Prostate gland (tissue), 2 donors: ENCODE measurements around the gene USP34. TPM values are rescaled to one million over a fixed set of nuclear protein-coding genes. Genes with fewer than 3 reads are reported as not detected.

Source experiments
- DNase-seq: peaks from one replicate; pipeline ENCODE4 v3.0.0-alpha.2; 2019; ENCODE audit warnings: low spot score
- H3K27ac ChIP-seq, 2 donors: fragments of 200-600 bp; sonication (generic); 2 replicates each; pipeline ENCODE4 v1.5.1; 2017 to 2019
- H3K27me3 ChIP-seq: fragments of 200-600 bp; sonication (generic); replicated peaks from 2 replicates; pipeline ENCODE4 v1.5.1; 2019; ENCODE audit not compliant: insufficient read depth
- H3K36me3 ChIP-seq, 2 donors: fragments of 200-600 bp; sonication (generic); 1 replicate in 1 of 2; 2 replicates in 1 of 2; pipeline versions ENCODE4 v1.5.1 to v1.8.1; 2017 to 2019
- H3K4me1 ChIP-seq: fragments of 200-600 bp; sonication (generic); replicated peaks from 2 replicates; pipeline ENCODE4 v1.5.1; 2019
- H3K4me3 ChIP-seq, 2 donors: fragments of 200-600 bp; sonication (generic); 2 replicates each; pipeline ENCODE4 v1.5.1; 2017 to 2019
- H3K9me3 ChIP-seq: fragments of 200-600 bp; sonication (generic); 2 replicates; pipeline ENCODE4 v1.5.1; 2017
- CTCF ChIP-seq, 4 experiments: fragments of 200-600 bp in 2 of 4; fragments of 450-650 bp in 2 of 4; sonication (generic) in 2 of 4; IDR thresholded peaks; 1 replicate in 3 of 4; 2 replicates in 1 of 4; pipeline ENCODE4 v1.5.1; 2016 to 2019; ENCODE audit warnings: antibody characterized with exemption in 4 of 4, mild to moderate bottlenecking in 2 of 4, moderate library complexity in 2 of 4
- POLR2A ChIP-seq: fragments of 450-650 bp; IDR thresholded peaks from one replicate; pipeline ENCODE4 v1.6.1; 2016; ENCODE audit warnings: antibody characterized with exemption, mild to moderate bottlenecking
- POLR2AphosphoS5 ChIP-seq: sonication (generic); formaldehyde crosslinking; IDR thresholded peaks from one replicate; pipeline ENCODE4 v1.6.1; 2017; ENCODE audit warnings: antibody characterized with exemption
- WGBS: methylation state at CpG from one replicate; pipeline ENCODE4 v1.1.5; 2018; 5-methylcytosine and 5-hydroxymethylcytosine counted together
- intact Hi-C: fragments of 100-400 bp; cut with DNase I; formaldehyde crosslinking; loops from one replicate; pipeline ENCODE4 v1.14.2; 2022
- total RNA-seq, 2 donors: library from RNA; depleted of rRNA; stranded (reverse); fragments of >200 nt; gene quantifications; one replicate each; pipeline ENCODE4 v1.1.0, GENCODE V29; 2016

USP34 gene
- total RNA-seq, 2 donors from 2014 or later: 94.1 to 206 TPM

DNA sequence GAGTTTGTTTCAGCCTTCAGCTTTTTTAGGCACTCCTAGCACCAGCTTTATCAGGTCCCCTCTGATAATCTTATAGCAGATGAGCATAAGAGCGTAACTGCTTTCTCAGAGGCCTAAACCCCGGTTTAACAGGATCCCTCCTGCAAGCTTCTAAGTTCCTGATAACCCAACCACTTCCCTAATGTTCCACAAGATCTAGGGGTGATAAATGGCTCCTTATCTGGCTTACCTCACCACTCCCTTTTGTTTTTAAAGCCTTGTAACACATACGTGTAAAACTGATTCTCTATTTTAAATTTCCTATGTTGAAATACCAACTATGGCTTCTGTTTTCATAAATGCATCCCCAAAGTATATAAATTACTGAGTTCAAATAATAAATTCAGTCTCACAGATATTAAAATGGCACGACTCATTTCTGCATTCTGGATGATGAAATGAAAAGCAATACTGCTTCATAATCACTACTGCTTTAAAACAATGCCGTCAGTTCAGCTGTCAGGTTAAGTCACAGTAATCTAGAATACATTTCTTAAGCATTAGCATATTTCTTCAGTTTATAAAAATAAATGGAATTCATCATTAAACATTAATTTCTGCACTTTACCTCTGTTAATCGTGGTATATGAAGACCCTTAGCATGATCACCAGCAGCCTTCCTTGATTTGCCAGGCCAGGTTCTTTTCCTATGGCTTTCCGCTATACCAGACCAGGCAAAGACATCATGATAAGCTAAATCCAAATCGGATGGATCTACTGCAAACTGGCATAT lies 182.6 kb downstream of the USP34 start:
- no peak for DNase-seq
- H3K9me3 ChIP-seq: no peaks in the 10 kb centered on the region
- 84% methylated on average over 8 of the region's 8 CpGs for WGBS
- no peak overlapping the region for H3K27ac ChIP-seq
- intact Hi-C loops: no loop called here
- no peaks in the 10 kb centered on the region for H3K27me3 ChIP-seq
- TF ChIP-seq POLR2AphosphoS5 (no peak), CTCF (IDR thresholded peaks at IDR 0.05) (no peak), POLR2A (no peak)
- H3K4me3 ChIP-seq: no peak overlapping the region
- no peaks in the 10 kb centered on the region for H3K4me1 ChIP-seq
- no peaks in the 10 kb centered on the region for H3K36me3 ChIP-seq

GRCh38 chr2:61287254-61287653 lies 183.6 kb downstream of the USP34 start:
- Histone ChIP-seq H3K27me3 (no peaks in the 10 kb centered on the region), H3K4me3 (no peak overlapping the region), H3K9me3 (no peaks in the 10 kb centered on the region), H3K27ac (no peak overlapping the region), H3K36me3 (no peaks in the 10 kb centered on the region), H3K4me1 (no peaks in the 10 kb centered on the region)
- intact Hi-C loops: no loop called here
- DNase-seq: no peak
- WGBS: 83% methylated on average over 4 of the region's 4 CpGs
- TF ChIP-seq POLR2A (no peak), POLR2AphosphoS5 (no peak), CTCF (IDR thresholded peaks at IDR 0.05) (no peak)

GRCh38 chr2:61283443-61284160 lies 187.3 kb downstream of the USP34 start:
- Histone ChIP-seq H3K4me1 (no peaks in the 10 kb centered on the region), H3K27ac (no peak overlapping the region), H3K9me3 (no peaks in the 10 kb centered on the region), H3K36me3 (no peaks in the 10 kb centered on the region), H3K4me3 (no peak overlapping the region), H3K27me3 (no peaks in the 10 kb centered on the region)
- TF ChIP-seq POLR2A: no peak
- no peak for TF ChIP-seq CTCF (IDR thresholded peaks at IDR 0.05)
- no peak for TF ChIP-seq POLR2AphosphoS5
- WGBS: 82% methylated on average over 1 of the region's 1 CpG
- intact Hi-C loops: no loop called here
- no peak for DNase-seq

DNA sequence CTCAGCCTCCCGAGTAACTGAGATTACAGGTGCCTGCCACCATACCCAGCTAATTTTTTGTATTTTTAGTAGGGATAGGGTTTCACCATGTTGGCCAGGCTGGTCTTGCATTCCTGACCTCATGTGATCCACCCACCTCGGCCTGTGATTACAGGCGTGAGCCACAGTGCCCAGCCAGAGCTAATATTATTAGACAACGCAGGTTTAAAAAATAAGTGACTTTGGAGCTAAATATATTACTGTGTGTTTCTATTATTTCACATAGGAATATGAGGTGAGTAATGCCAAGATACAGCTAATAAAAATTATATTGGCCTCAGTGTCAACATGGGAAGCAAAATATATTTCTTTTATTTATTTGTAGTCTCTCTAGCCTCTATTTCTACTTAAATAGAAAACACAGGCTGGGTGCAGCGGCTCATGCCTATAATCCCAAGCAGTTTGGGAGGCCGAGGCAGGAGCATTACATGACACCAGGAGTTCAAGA lies 188.7 kb downstream of the USP34 start:
- Histone ChIP-seq H3K9me3 (no peaks in the 10 kb centered on the region), H3K27me3 (no peaks in the 10 kb centered on the region), H3K4me3 (no peak overlapping the region), H3K36me3 (no peaks in the 10 kb centered on the region), H3K4me1 (no peaks in the 10 kb centered on the region), H3K27ac (no peak overlapping the region)
- intact Hi-C loops: no loop called here
- WGBS: 52% methylated on average over 6 of the region's 6 CpGs
- TF ChIP-seq CTCF (IDR thresholded peaks at IDR 0.05) (no peak), POLR2AphosphoS5 (peak; percentile 32)
- peak; percentile 12 for DNase-seq
